HEK293 (cell line): Measurements from ENCODE around the gene KRTAP21-2.

Experiments used
- CTCF ChIA-PET: fragments of 350-600 bp; formaldehyde crosslinking; extraction: SDS; loops from one replicate; lab custom pipeline; 2021; ENCODE audit warnings: antibody characterized with exemption; lab: Yijun Ruan, JAX
- POLR2A ChIA-PET: fragments of 300-600 bp; formaldehyde crosslinking; extraction: SDS; loops from one replicate; lab custom pipeline; 2020; ENCODE audit warnings: antibody characterized with exemption, inconsistent platforms; lab: Yijun Ruan, JAX
- H3K27ac ChIP-seq: fragments of 200-500 bp; sonication (Bioruptor generic); 2 replicates; pipeline ENCODE4 v1.5.1; 2014; ENCODE audit warnings: low read depth, low read length, control low read depth, inconsistent platforms; ENCODE audit errors: extremely low read depth
- H3K36me3 ChIP-seq, 2 experiments: fragments of 200-500 bp in 1 of 2; sonication (Bioruptor generic) in 1 of 2; 1 replicate in 1 of 2; 2 replicates in 1 of 2; pipeline ENCODE4 v1.5.1; 2014 to 2017; ENCODE audit warnings: inconsistent platforms in 2 of 2, low read length in 2 of 2; ENCODE audit not compliant: control insufficient read depth in 2 of 2, insufficient read depth in 1 of 2
- H3K4me1 ChIP-seq: fragments of 200-500 bp; sonication (Bioruptor generic); 2 replicates; pipeline ENCODE4 v1.5.1; 2014; ENCODE audit warnings: mild to moderate bottlenecking, low read length, inconsistent platforms; ENCODE audit not compliant: control insufficient read depth, insufficient read depth
- H3K4me3 ChIP-seq: 2 replicates; pipeline ENCODE4 v1.5.1; 2011; ENCODE audit warnings: low read depth, mild to moderate bottlenecking, control low read depth, low read length, moderate library complexity
- H3K9me3 ChIP-seq: fragments of 200-500 bp; sonication (Bioruptor generic); 2 replicates; pipeline ENCODE4 v1.5.1; 2014; ENCODE audit warnings: low read depth, low read length, inconsistent platforms; ENCODE audit not compliant: control insufficient read depth, insufficient read depth
- HOXD13 ChIP-seq: sonication (generic); formaldehyde crosslinking; IDR thresholded peaks from 2 replicates; pipeline ENCODE4 v1.8.0; 2022; ENCODE audit warnings: missing genetic modification reagents, borderline replicate concordance
- KLF10 ChIP-seq: fragments of 450-650 bp; IDR thresholded peaks from 2 replicates; pipeline ENCODE4 v1.5.1; 2018; ENCODE audit warnings: missing biosample characterization, mild to moderate bottlenecking, missing genetic modification characterization
- MEIS1 ChIP-seq: sonication (generic); formaldehyde crosslinking; IDR thresholded peaks from 2 replicates; pipeline ENCODE4 v1.8.1; 2022; ENCODE audit warnings: missing genetic modification reagents, mild to moderate bottlenecking, borderline replicate concordance
- PRDM1 ChIP-seq: fragments of 450-650 bp; formaldehyde crosslinking; IDR thresholded peaks from 2 replicates; pipeline ENCODE4; 2016; ENCODE audit warnings: missing biosample characterization, missing genetic modification characterization
- REPIN1 ChIP-seq: fragments of 450-650 bp; formaldehyde crosslinking; IDR thresholded peaks from 2 replicates; pipeline ENCODE4 v1.5.1; 2017; ENCODE audit warnings: missing biosample characterization, missing genetic modification characterization, low read depth
- ZEB2 ChIP-seq: fragments of 450-650 bp; formaldehyde crosslinking; IDR thresholded peaks from 2 replicates; pipeline ENCODE4 v1.5.1; 2016; ENCODE audit warnings: missing biosample characterization, missing genetic modification characterization
- ZIC2 ChIP-seq: fragments of 450-650 bp; formaldehyde crosslinking; IDR thresholded peaks from 2 replicates; pipeline ENCODE4 v1.5.1; 2016; ENCODE audit warnings: missing biosample characterization, missing genetic modification characterization
- ZNF175 ChIP-seq: fragments of 450-650 bp; formaldehyde crosslinking; IDR thresholded peaks from 2 replicates; pipeline ENCODE4 v1.5.1; 2016; ENCODE audit warnings: missing biosample characterization, missing genetic modification characterization
- ZNF239 ChIP-seq: fragments of 450-650 bp; formaldehyde crosslinking; IDR thresholded peaks from 2 replicates; pipeline ENCODE4 v1.5.1; 2016; ENCODE audit warnings: missing biosample characterization, missing genetic modification characterization
- ZNF302 ChIP-seq: fragments of 450-650 bp; formaldehyde crosslinking; IDR thresholded peaks from 2 replicates; pipeline ENCODE4 v1.5.1; 2016; ENCODE audit warnings: missing biosample characterization, missing genetic modification characterization, low read depth
- ZNF324 ChIP-seq: fragments of 450-650 bp; formaldehyde crosslinking; IDR thresholded peaks from 2 replicates; pipeline ENCODE4 v1.5.1; 2016; ENCODE audit warnings: missing biosample characterization, missing genetic modification characterization
- ZNF335 ChIP-seq: fragments of 450-650 bp; formaldehyde crosslinking; conservative IDR thresholded peaks from 2 replicates; pipeline ENCODE4 v1.5.1; 2016; ENCODE audit warnings: missing biosample characterization, missing genetic modification characterization
- ZNF48 ChIP-seq: fragments of 450-650 bp; formaldehyde crosslinking; IDR thresholded peaks from 2 replicates; pipeline ENCODE4 v1.5.1; 2016; ENCODE audit warnings: missing biosample characterization, missing genetic modification characterization
- ZNF549 ChIP-seq: fragments of 450-650 bp; IDR thresholded peaks from 2 replicates; pipeline ENCODE4 v1.5.1; 2018; ENCODE audit warnings: missing biosample characterization, missing genetic modification characterization, mild to moderate bottlenecking, inconsistent platforms, moderate library complexity
- ZNF600 ChIP-seq: fragments of 450-650 bp; formaldehyde crosslinking; IDR thresholded peaks from 2 replicates; pipeline ENCODE4 v1.5.1; 2016; ENCODE audit warnings: missing biosample characterization, missing genetic modification characterization
- ZNF626 ChIP-seq: fragments of 450-650 bp; sonication (Bioruptor Pico); formaldehyde crosslinking; IDR thresholded peaks from 2 replicates; pipeline ENCODE4 v1.5.1; 2018; ENCODE audit warnings: missing biosample characterization, missing genetic modification characterization, inconsistent platforms
- ZNF658 ChIP-seq: fragments of 450-650 bp; formaldehyde crosslinking; IDR thresholded peaks from 2 replicates; pipeline ENCODE4; 2016; ENCODE audit warnings: missing biosample characterization, missing genetic modification characterization
- ZNF670 ChIP-seq: fragments of 450-650 bp; formaldehyde crosslinking; IDR thresholded peaks from 2 replicates; pipeline ENCODE4 v1.5.1; 2016; ENCODE audit warnings: missing biosample characterization, missing genetic modification characterization, low read depth
- ZNF76 ChIP-seq: fragments of 450-650 bp; formaldehyde crosslinking; IDR thresholded peaks from 2 replicates; pipeline ENCODE4; 2016; ENCODE audit warnings: low read depth, missing biosample characterization, missing genetic modification characterization, borderline replicate concordance
- ZNF776 ChIP-seq: fragments of 450-650 bp; formaldehyde crosslinking; IDR thresholded peaks from 2 replicates; pipeline ENCODE4 v1.5.0; 2017; ENCODE audit warnings: missing biosample characterization, missing genetic modification characterization, borderline replicate concordance
- ZNF785 ChIP-seq: fragments of 450-650 bp; formaldehyde crosslinking; IDR thresholded peaks from 2 replicates; pipeline ENCODE4 v1.5.1; 2016; ENCODE audit warnings: missing biosample characterization, missing genetic modification characterization
- ZSCAN16 ChIP-seq: fragments of 450-650 bp; formaldehyde crosslinking; IDR thresholded peaks from 2 replicates; pipeline ENCODE4 v1.5.1; 2016; ENCODE audit warnings: missing biosample characterization, missing genetic modification characterization
- ZSCAN23 ChIP-seq: fragments of 450-650 bp; formaldehyde crosslinking; IDR thresholded peaks from 2 replicates; pipeline ENCODE4 v1.5.1; 2016; ENCODE audit warnings: missing biosample characterization, missing genetic modification characterization
- TF ChIP-seq, protein P1 (sequence below): fragments of 450-650 bp; formaldehyde crosslinking; IDR thresholded peaks from 2 replicates; pipeline ENCODE4 v1.5.1; 2016; ENCODE audit warnings: missing biosample characterization, missing genetic modification characterization
- TF ChIP-seq, protein P2 (sequence below): fragments of 450-650 bp; formaldehyde crosslinking; IDR thresholded peaks from 2 replicates; pipeline ENCODE4 v1.5.1; 2016; ENCODE audit warnings: missing biosample characterization, missing genetic modification characterization
- TF ChIP-seq, protein P3 (sequence below): fragments of 450-650 bp; formaldehyde crosslinking; optimal IDR thresholded peaks from 2 replicates; pipeline ENCODE3; 2016; ENCODE audit warnings: missing biosample characterization, mild to moderate bottlenecking, missing genetic modification characterization
- TF ChIP-seq, protein P4 (sequence below): fragments of 450-650 bp; IDR thresholded peaks from 2 replicates; pipeline ENCODE4 v1.5.1; 2018; ENCODE audit warnings: missing biosample characterization, missing genetic modification characterization

KRTAP21-2 gene

DNA sequence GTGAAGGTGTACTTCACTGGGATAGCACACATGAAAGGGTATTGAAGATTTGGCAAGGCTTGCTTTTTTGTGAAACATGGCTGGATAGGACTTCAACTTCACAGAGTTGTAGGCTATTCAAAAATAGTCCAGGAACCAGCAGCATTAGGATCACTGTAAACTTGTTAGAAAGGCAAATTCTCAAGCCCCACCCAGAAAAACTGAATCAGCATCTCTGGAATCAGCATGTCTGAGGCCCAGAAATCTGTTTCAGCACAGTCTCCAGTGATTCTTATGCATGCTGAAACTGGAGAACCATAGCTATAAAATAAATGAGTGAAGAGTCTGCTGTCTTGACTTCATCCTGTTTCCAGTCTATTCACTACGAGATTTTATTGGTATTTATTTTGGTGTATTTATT, 20.3 kb downstream of the KRTAP21-2 start (continued):
- TF ChIP-seq ZNF658 (no peak), ZNF76 (tag by site-specific recombination) (no peak)
- TF ChIP-seq, protein P1, sequence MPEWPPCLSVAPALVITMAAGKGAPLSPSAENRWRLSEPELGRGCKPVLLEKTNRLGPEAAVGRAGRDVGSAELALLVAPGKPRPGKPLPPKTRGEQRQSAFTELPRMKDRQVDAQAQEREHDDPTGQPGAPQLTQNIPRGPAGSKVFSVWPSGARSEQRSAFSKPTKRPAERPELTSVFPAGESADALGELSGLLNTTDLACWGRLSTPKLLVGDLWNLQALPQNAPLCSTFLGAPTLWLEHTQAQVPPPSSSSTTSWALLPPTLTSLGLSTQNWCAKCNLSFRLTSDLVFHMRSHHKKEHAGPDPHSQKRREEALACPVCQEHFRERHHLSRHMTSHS (tag by site-specific recombination) = no peak

DNA sequence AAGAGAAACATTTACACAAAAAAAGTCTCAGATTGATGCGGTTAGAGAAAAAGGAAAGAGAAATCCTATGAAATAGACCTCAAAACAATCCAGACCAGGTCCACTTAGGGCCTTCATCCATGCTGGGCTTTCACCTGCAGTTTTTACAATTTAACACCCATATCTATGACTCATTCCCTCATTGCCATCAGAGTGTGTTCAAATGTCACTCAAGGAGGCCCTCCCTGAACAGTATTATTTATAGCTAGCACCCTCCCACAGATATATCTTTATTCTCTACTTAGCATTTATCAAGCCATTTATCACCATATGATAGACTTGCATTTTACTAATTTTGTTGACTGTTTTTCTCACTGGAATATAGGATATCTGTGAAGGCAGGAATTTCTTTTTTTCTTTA, 27.7 kb downstream of the KRTAP21-2 start:
- Histone ChIP-seq H3K4me1 (no peaks in the 10 kb centered on the region), H3K9me3 (no peaks in the 10 kb centered on the region), H3K4me3 (no peak overlapping the region), H3K36me3 (no peaks in the 10 kb centered on the region), H3K27ac (no peak overlapping the region)
- TF ChIP-seq ZNF48 (tag by site-specific recombination) (no peak), ZSCAN23 (tag by site-specific recombination) (no peak), KLF10 (tag by site-specific recombination) (no peak), ZIC2 (tag by site-specific recombination) (no peak), ZNF302 (no peak), ZNF324 (tag by site-specific recombination) (no peak), ZEB2 (tag by site-specific recombination) (no peak), ZNF175 (tag by site-specific recombination) (no peak), ZNF776 (no peak), REPIN1 (tag by site-specific recombination) (no peak), ZNF335 (tag by site-specific recombination) (no peak), MEIS1 (CRISPR knock-in tag) (no peak), ZNF626 (tag by site-specific recombination) (no peak)
- TF ChIP-seq, protein P2, sequence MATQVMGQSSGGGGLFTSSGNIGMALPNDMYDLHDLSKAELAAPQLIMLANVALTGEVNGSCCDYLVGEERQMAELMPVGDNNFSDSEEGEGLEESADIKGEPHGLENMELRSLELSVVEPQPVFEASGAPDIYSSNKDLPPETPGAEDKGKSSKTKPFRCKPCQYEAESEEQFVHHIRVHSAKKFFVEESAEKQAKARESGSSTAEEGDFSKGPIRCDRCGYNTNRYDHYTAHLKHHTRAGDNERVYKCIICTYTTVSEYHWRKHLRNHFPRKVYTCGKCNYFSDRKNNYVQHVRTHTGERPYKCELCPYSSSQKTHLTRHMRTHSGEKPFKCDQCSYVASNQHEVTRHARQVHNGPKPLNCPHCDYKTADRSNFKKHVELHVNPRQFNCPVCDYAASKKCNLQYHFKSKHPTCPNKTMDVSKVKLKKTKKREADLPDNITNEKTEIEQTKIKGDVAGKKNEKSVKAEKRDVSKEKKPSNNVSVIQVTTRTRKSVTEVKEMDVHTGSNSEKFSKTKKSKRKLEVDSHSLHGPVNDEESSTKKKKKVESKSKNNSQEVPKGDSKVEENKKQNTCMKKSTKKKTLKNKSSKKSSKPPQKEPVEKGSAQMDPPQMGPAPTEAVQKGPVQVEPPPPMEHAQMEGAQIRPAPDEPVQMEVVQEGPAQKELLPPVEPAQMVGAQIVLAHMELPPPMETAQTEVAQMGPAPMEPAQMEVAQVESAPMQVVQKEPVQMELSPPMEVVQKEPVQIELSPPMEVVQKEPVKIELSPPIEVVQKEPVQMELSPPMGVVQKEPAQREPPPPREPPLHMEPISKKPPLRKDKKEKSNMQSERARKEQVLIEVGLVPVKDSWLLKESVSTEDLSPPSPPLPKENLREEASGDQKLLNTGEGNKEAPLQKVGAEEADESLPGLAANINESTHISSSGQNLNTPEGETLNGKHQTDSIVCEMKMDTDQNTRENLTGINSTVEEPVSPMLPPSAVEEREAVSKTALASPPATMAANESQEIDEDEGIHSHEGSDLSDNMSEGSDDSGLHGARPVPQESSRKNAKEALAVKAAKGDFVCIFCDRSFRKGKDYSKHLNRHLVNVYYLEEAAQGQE (tag by site-specific recombination) = no peak
- TF ChIP-seq, protein P3, sequence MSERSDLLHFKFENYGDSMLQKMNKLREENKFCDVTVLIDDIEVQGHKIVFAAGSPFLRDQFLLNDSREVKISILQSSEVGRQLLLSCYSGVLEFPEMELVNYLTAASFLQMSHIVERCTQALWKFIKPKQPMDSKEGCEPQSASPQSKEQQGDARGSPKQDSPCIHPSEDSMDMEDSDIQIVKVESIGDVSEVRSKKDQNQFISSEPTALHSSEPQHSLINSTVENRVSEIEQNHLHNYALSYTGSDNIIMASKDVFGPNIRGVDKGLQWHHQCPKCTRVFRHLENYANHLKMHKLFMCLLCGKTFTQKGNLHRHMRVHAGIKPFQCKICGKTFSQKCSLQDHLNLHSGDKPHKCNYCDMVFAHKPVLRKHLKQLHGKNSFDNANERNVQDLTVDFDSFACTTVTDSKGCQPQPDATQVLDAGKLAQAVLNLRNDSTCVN (tag by site-specific recombination) = no peak
- POLR2A ChIA-PET = no interaction called here
- CTCF ChIA-PET = no interaction called here

DNA sequence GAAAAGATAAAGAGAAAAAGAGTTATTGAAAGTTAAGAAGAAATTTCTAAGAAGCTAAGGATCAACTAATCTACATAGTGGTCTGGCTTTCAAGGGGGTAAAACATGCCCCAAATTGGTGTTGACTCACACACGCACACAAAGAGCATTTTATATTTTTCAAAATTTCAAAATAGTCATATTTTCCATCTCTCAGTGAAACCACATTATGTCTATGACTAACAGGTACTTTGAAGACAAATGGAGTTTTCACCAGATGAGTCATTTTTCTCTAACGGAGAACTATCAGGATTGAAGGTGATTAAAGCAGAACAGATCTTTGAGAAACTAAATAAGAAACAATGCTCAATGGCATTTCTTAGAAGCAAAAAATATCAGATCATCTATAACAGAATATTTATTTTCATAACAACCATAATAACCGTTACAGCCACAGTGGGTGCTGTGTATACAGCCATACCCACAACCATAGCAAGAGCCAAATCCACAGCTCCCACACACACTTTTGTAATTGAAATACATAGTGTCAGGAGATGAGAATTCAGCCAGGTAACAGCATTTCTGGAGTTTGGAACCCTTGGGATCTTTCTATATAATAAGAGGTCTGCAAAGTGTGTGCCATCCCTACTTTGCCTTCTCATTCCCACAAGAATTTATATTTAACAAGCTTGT, 28.7 kb downstream of the KRTAP21-2 start, which contains the start of gene KRTAP21-3:
Gene KRTAP21-3, minus strand, starts transcription at position 539 of the 671 bp plus-strand sequence. Its CDS starts 18 bp downstream, at position 521.
- Histone ChIP-seq H3K36me3 (no peaks in the 10 kb centered on the region), H3K9me3 (no peaks in the 10 kb centered on the region), H3K4me1 (no peaks in the 10 kb centered on the region), H3K4me3 (no peak within 1 kb of the TSS), H3K27ac (no peak within 1 kb of the TSS)
- ChIA-PET POLR2A (no interaction called here), CTCF (interaction anchor here (0.6 kb wide), 1 partner anchor 1630 kb away, joined by 4 read pairs; no protein-coding TSS in a partner anchor)
- TF ChIP-seq, protein P4, sequence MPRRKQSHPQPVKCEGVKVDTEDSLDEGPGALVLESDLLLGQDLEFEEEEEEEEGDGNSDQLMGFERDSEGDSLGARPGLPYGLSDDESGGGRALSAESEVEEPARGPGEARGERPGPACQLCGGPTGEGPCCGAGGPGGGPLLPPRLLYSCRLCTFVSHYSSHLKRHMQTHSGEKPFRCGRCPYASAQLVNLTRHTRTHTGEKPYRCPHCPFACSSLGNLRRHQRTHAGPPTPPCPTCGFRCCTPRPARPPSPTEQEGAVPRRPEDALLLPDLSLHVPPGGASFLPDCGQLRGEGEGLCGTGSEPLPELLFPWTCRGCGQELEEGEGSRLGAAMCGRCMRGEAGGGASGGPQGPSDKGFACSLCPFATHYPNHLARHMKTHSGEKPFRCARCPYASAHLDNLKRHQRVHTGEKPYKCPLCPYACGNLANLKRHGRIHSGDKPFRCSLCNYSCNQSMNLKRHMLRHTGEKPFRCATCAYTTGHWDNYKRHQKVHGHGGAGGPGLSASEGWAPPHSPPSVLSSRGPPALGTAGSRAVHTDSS (tag by site-specific recombination) = no peak
- TF ChIP-seq HOXD13 = no peak
- TF ChIP-seq ZSCAN16 = no peak
- TF ChIP-seq, protein P1 (tag by site-specific recombination) = no peak
- TF ChIP-seq ZNF549 (tag by site-specific recombination) = no peak
- no peak for TF ChIP-seq PRDM1 (tag by site-specific recombination)
- TF ChIP-seq ZNF600 (tag by site-specific recombination) = no peak
- TF ChIP-seq ZNF670 (tag by site-specific recombination) = no peak
- no peak for TF ChIP-seq ZNF239
- TF ChIP-seq ZNF785 (tag by site-specific recombination) = no peak
